ENCODE results near the gene ATP8A1. TPM values are rescaled to one million over a fixed set of nuclear protein-coding genes. Genes with fewer than 3 reads are reported as not detected.

The ATP8A1 gene
- total RNA-seq, 2 donors from 2014 or later: 17.9 to 18.7 TPM

GRCh38 chr4:42364266-42365053 lies 292.4 kb downstream of the ATP8A1 start:
- Mint-ChIP-seq H3K4me1 (peaks cover 12% of the 10 kb centered on the region), H3K9me3 (peaks cover 3% of the 10 kb centered on the region), H3K36me3 (ENCODE audit: low read depth) (no peaks in the 10 kb centered on the region), H3K27ac (no peak overlapping the region), H3K27me3 (ENCODE audit: insufficient read depth) (peaks cover 9% of the 10 kb centered on the region), H3K4me3 (no peak overlapping the region)
- TF ChIP-seq CTCF (conservative IDR thresholded peaks at IDR 0.05): no peak
- Histone ChIP-seq H3K4me1 (ENCODE audit: control insufficient read depth, insufficient read depth, low read length) (no peaks in the 10 kb centered on the region), H3K9ac (ENCODE audit: extremely low read depth, low read length, poor library complexity, severe bottlenecking) (no peak overlapping the region), H3K9me3 (ENCODE audit: control insufficient read depth, low read length) (no peaks in the 10 kb centered on the region), H3K4me3 (ENCODE audit: low read length) (no peak overlapping the region), H3K27ac (ENCODE audit: low read depth, low read length) (no peak overlapping the region), H3K36me3 (ENCODE audit: control insufficient read depth, insufficient read depth, low read length) (no peaks in the 10 kb centered on the region), H3K27me3 (ENCODE audit: control insufficient read depth, insufficient read depth, low read length, poor library complexity, severe bottlenecking) (no peaks in the 10 kb centered on the region)
- no peak for DNase-seq

GRCh38 chr4:42363614-42364013 lies 293.3 kb downstream of the ATP8A1 start:
- no peak overlapping the region for H3K4me3 ChIP-seq (ENCODE audit: low read length)
- H3K9ac ChIP-seq (ENCODE audit: extremely low read depth, low read length, poor library complexity, severe bottlenecking): no peak overlapping the region
- Mint-ChIP-seq H3K27ac (no peak overlapping the region), H3K9me3 (peaks cover 3% of the 10 kb centered on the region), H3K27me3 (ENCODE audit: insufficient read depth) (peaks cover 12% of the 10 kb centered on the region), H3K36me3 (ENCODE audit: low read depth) (no peaks in the 10 kb centered on the region), H3K4me3 (no peak overlapping the region), H3K4me1 (peaks cover 13% of the 10 kb centered on the region)
- H3K9me3 ChIP-seq (ENCODE audit: control insufficient read depth, low read length): no peaks in the 10 kb centered on the region
- no peak for DNase-seq
- TF ChIP-seq CTCF (conservative IDR thresholded peaks at IDR 0.05): no peak
- no peaks in the 10 kb centered on the region for H3K36me3 ChIP-seq (ENCODE audit: control insufficient read depth, insufficient read depth, low read length)
- no peaks in the 10 kb centered on the region for H3K4me1 ChIP-seq (ENCODE audit: control insufficient read depth, insufficient read depth, low read length)
- no peak overlapping the region for H3K27ac ChIP-seq (ENCODE audit: low read depth, low read length)
- no peaks in the 10 kb centered on the region for H3K27me3 ChIP-seq (ENCODE audit: control insufficient read depth, insufficient read depth, low read length, poor library complexity, severe bottlenecking)
- 92% methylated on average over 3 of the region's 3 CpGs; no CpG with 5 or more reads in 1 of the 2 experiments for WGBS, 2 experiments (ENCODE audit: insufficient coverage in 1 of 2, insufficient read length in 1 of 2)

GRCh38 chr4:42362591-42362990 lies 294.3 kb downstream of the ATP8A1 start:
- Histone ChIP-seq H3K4me1 (ENCODE audit: control insufficient read depth, insufficient read depth, low read length) (no peaks in the 10 kb centered on the region), H3K9ac (ENCODE audit: extremely low read depth, low read length, poor library complexity, severe bottlenecking) (no peak overlapping the region), H3K27ac (ENCODE audit: low read depth, low read length) (no peak overlapping the region), H3K27me3 (ENCODE audit: control insufficient read depth, insufficient read depth, low read length, poor library complexity, severe bottlenecking) (no peaks in the 10 kb centered on the region), H3K36me3 (ENCODE audit: control insufficient read depth, insufficient read depth, low read length) (no peaks in the 10 kb centered on the region), H3K9me3 (ENCODE audit: control insufficient read depth, low read length) (no peaks in the 10 kb centered on the region), H3K4me3 (ENCODE audit: low read length) (no peak overlapping the region)
- no peak for DNase-seq
- WGBS, 2 experiments (ENCODE audit: insufficient coverage in 1 of 2, insufficient read length in 1 of 2): 86% methylated on average over 2 of the region's 3 CpGs; no CpG with 5 or more reads in 1 of the 2 experiments
- no peak for TF ChIP-seq CTCF (conservative IDR thresholded peaks at IDR 0.05)
- Mint-ChIP-seq H3K27me3 (ENCODE audit: insufficient read depth) (peaks cover 15% of the 10 kb centered on the region), H3K36me3 (ENCODE audit: low read depth) (no peaks in the 10 kb centered on the region), H3K27ac (no peak overlapping the region), H3K4me1 (peaks cover 13% of the 10 kb centered on the region), H3K4me3 (no peak overlapping the region), H3K9me3 (peaks cover 3% of the 10 kb centered on the region)

Data from endodermal cell (in vitro differentiated cells).